Choroid plexus epithelial cell (primary cell): ENCODE results near the gene SLC4A5.

ENCODE experiments used
- DNase-seq: peaks from one replicate; pipeline ENCODE4 v3.0.0-alpha.2; 2010; ENCODE audit warnings: low read depth
- H3K4me3 ChIP-seq: 2 replicates; pipeline ENCODE4 v1.5.1; 2011; ENCODE audit warnings: low read depth, mild to moderate bottlenecking, control low read depth, low read length, moderate library complexity
- TF ChIP-seq, protein P1 (sequence below): conservative IDR thresholded peaks from 2 replicates; pipeline ENCODE4 v1.5.1; 2011; ENCODE audit warnings: low read depth, mild to moderate bottlenecking, control low read depth, inconsistent platforms, low read length, moderate library complexity

The SLC4A5 gene

DNA sequence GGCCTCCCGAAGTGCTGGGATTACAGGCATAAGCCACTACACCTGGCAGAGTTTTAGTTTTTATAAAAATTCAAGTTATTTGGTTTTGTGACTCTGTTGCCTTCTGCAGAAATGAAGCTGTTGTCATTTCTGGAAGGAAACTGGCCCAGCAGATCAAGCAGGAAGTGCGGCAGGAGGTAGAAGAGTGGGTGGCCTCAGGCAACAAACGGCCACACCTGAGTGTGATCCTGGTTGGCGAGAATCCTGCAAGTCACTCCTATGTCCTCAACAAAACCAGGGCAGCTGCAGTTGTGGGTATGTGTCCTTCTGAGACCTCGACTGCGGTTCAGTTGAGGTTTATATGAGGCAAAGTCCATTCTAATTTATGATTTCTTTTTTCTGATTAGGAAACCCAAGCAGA is 137.6 kb downstream of the SLC4A5 start:
- TF ChIP-seq, protein P1, sequence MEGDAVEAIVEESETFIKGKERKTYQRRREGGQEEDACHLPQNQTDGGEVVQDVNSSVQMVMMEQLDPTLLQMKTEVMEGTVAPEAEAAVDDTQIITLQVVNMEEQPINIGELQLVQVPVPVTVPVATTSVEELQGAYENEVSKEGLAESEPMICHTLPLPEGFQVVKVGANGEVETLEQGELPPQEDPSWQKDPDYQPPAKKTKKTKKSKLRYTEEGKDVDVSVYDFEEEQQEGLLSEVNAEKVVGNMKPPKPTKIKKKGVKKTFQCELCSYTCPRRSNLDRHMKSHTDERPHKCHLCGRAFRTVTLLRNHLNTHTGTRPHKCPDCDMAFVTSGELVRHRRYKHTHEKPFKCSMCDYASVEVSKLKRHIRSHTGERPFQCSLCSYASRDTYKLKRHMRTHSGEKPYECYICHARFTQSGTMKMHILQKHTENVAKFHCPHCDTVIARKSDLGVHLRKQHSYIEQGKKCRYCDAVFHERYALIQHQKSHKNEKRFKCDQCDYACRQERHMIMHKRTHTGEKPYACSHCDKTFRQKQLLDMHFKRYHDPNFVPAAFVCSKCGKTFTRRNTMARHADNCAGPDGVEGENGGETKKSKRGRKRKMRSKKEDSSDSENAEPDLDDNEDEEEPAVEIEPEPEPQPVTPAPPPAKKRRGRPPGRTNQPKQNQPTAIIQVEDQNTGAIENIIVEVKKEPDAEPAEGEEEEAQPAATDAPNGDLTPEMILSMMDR = no peak
- H3K4me3 ChIP-seq = no peak overlapping the region
- no peak for DNase-seq

DNA sequence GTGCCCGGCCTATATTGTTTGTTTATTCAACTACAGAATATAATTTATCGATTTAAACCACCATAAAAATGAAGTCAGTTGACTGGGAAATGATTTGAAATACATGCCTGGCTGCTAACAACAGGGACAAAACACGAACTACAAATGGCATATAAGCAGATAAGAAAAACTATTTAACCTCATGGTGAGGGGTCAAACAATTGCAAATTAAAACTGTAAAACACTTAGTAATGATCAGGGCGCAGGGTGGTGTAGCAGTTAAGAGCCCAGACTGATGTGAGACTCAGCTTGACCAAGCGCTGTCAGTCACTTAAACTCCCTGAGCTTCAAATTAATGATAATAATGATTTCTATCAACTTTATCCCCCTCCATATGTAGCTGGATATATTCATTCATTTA is 138.1 kb downstream of the SLC4A5 start:
- DNase-seq = no peak
- H3K4me3 ChIP-seq = no peak overlapping the region
- TF ChIP-seq, protein P1 = no peak

DNA sequence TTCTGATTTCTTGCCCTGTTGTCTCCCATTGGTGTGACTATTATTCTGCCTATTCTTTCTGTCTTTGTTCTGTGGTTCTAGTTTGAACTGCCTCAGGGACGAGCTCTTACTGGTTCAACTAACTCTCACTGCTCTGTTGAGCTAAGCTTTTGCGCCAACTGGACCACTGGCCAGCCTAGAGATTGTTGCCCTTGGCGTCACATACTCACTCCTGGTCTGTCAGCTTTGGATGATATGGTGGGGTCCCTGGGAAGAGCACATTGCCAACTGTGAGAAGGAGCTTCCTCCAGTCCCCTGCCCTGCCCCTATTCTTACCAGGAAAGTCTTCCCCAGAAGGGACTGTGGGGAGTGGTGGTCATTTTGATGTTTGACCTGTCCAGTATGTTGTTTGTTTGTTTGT is 138.8 kb downstream of the SLC4A5 start:
- DNase-seq = no peak
- H3K4me3 ChIP-seq = no peak overlapping the region
- TF ChIP-seq, protein P1 = no peak

DNA sequence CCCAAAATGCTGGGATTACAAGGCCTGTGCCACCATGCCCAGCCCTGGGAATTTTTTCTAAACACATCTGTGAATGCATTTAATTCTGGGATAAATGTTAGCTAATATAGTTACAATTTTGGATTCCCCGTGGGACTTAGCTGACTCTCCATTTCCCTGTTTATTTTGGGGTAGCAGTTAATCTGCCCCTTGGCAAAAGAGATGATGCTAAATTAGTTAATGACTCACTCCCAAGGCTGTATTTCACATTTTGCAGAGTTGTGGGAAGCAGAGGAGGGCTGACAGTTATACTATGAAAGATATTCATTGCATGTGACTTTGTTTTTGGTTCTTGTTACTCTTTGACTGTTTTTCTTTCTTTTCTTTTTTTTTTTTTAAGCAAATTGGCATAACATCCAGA is 141.6 kb downstream of the SLC4A5 start:
- TF ChIP-seq, protein P1 = no peak
- no peak overlapping the region for H3K4me3 ChIP-seq
- DNase-seq = peak; percentile 50

DNA sequence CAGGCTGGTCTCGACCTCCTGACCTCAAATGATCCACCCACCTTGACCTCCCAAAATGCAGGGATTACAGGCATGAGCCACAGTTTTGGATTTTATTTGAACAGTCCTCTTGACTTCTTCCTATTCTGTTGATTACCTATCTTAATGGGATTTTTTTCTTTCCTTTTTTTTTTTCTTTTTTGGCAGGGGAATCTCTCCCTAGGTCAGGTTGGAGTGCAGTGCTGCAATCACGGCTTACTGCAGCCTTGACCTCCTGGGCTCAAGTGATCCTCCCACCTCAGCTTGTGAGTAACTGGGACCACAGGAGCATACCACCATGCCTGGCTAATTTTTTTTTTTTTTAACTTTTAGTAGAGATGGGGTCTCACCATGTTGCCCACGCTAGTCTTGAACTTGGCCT is 142.0 kb downstream of the SLC4A5 start:
- TF ChIP-seq, protein P1 = no peak
- DNase-seq = no peak
- no peak overlapping the region for H3K4me3 ChIP-seq

DNA sequence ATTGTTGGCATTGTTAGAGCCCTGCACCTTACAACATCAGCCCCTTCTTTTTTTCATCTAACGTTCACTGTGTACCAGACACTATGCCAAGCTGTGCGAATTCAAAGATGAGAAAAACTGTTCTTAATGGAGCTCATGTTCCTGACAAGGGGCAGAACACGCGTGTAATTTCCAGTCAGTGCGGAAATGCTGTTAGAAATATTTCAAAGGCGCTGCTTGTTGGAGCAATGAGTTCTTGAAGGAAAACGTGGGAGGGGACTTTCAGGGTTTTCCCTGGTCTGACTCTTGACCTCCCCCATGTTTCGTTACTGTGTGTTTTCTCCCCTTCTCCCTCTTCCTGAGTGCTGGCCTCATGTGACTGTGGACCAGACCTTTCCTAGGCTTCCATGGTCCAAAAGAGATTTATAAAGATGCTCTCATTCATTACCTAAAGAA is 143.3 kb downstream of the SLC4A5 start:
- TF ChIP-seq, protein P1 = no peak
- peak; percentile 41 for DNase-seq

DNA sequence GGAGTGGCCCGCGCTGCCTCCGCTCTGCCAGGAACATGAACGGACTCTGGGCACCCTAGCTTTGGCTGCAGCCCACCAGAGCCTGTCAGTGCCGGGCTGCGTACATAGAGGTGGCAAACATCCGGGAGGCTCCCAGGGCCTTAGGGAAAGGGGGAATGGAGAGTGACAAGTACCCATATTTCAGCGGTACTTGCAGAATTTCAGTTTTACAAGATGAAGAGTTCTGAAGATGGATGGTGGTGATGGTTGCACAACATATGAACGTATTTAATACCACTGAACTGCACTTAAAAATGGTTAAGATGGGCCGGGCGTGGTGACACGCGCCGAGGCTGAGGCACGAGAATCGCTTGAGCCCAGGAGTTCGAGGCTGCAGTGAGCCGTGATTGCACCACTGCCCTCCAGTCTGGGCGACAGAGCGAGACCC is 143.9 kb downstream of the SLC4A5 start:
- DNase-seq = no peak
- peak overlapping the region; percentile 97 for H3K4me3 ChIP-seq
- TF ChIP-seq, protein P1 = no peak

More for the DNA sequence above, 143.3 kb downstream of the SLC4A5 start:
- peak overlapping the region; percentile 97 for H3K4me3 ChIP-seq
